ENCODE data around the gene BAIAP2L2. TPM values are rescaled to one million over a fixed set of nuclear protein-coding genes. Genes with fewer than 3 reads are reported as not detected.

The BAIAP2L2 gene
- total and polyA plus RNA-seq, 2 donors (not counting 3 experiments of a cell fraction or from before 2014, with no cell fraction given) = 0.20 to 0.35 TPM

GRCh38 chr22:38051261-38051660 lies 59.2 kb downstream of the BAIAP2L2 start:
- no peak for FAIRE-seq
- ChIA-PET POLR2A (no interaction called here), CTCF (interaction anchor here (0.9 to 3.2 kb wide), 20 partner anchors 17 to 718 kb away, joined by 3 to 76 read pairs (median 7); partner anchors contain the start of gene DMC1)
- Histone ChIP-seq H3K4me1 (ENCODE audit: control insufficient read depth, extremely low read depth, insufficient read depth, low read length) (no peaks in the 10 kb centered on the region), H3K27ac (ENCODE audit: insufficient read depth, low read depth, low read length) (no peak overlapping the region), H3K9ac (replicated peaks; ENCODE audit: extremely low read depth, insufficient read depth, low read length) (no peak overlapping the region), H3K9me3 (replicated peaks; ENCODE audit: control insufficient read depth, insufficient read depth, low read length) (no peaks in the 10 kb centered on the region), H4K20me1 (replicated peaks; ENCODE audit: control insufficient read depth, extremely low read depth, insufficient read depth, low read length) (no peaks in the 10 kb centered on the region), H3K27me3 (ENCODE audit: control insufficient read depth in 2 of 2, insufficient read depth in 2 of 2, low read length in 2 of 2) (peaks cover 0 to 2% of the 10 kb centered on the region in 2 experiments), H3K4me2 (ENCODE audit: insufficient read depth, low read length) (no peak overlapping the region), H3K36me3 (ENCODE audit: control insufficient read depth in 2 of 2, extremely low read depth in 1 of 2, insufficient read depth in 2 of 2, low read length in 2 of 2) (no peaks in the 10 kb centered on the region), H3K4me3 (replicated peaks in 1 of 3; ENCODE audit: insufficient read depth in 1 of 3, low read depth in 1 of 3, low read length in 3 of 3) (no peak overlapping the region), H3K9me1 (replicated peaks; ENCODE audit: control insufficient read depth, extremely low read depth, insufficient read depth, low read length) (no peaks in the 10 kb centered on the region), H3K79me2 (ENCODE audit: control insufficient read depth, insufficient read depth, low read length) (no peaks in the 10 kb centered on the region), H2AFZ (ENCODE audit: low read depth, low read length) (no peak overlapping the region)
- dilution Hi-C loops (cut with MboI; ENCODE audit: extremely low pct_ligation_motif_present, low sequenced_read_pairs) (no loop called here), intact Hi-C loops (cut with micrococcal nuclease) (loop anchor here (5.0 to 10.0 kb wide), 3 partner anchors 254 to 631 kb away; partner anchors contain the start of gene TOMM22)
- no peak for DNase-seq (ENCODE audit: low read depth, low spot score)
- TF ChIP-seq MYC (IDR thresholded peaks at IDR 0.05; ENCODE audit: low read depth, low read length) (no peak), GATA2 (IDR thresholded peaks at IDR 0.05; ENCODE audit: insufficient read depth, insufficient read length, low read depth, low read length) (no peak), FOS (IDR thresholded peaks at IDR 0.05; ENCODE audit: borderline replicate concordance, insufficient read depth, low read length) (no peak), JUN (IDR thresholded peaks at IDR 0.05; ENCODE audit: borderline replicate concordance, insufficient read depth, insufficient read length, low read depth) (no peak), CTCF (IDR thresholded peaks at IDR 0.05; ENCODE audit: extremely low read depth in 1 of 2, insufficient read depth in 1 of 2, low read depth in 1 of 2, low read length in 2 of 2) (no peak)
- no TSS peak for BruUV-seq (replicated peaks)

DNA sequence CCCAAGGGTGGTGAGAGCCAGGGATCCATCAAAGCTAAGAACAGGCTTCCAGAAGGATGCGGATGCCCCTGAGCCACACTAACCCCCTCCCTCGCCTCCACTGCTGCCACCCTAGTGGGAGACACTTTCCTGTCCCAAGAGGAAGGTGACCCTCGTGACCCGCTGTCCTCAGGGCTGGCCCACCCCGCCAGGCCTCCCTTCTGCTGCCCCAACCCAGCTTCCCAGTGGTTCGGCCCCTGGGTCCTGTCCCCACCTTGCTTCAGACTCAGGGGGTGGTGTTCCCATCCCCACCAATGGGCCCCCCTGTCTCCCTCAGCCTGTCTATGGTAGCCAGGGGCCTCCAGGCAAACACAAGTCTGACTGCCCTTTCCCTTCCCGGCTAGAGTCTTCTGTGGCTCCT lies 59.8 kb downstream of the BAIAP2L2 start:
- Histone ChIP-seq H3K9ac (replicated peaks; ENCODE audit: extremely low read depth, insufficient read depth, low read length) (no peak overlapping the region), H3K4me3 (replicated peaks in 1 of 3; ENCODE audit: insufficient read depth in 1 of 3, low read depth in 1 of 3, low read length in 3 of 3) (no peak overlapping the region), H4K20me1 (replicated peaks; ENCODE audit: control insufficient read depth, extremely low read depth, insufficient read depth, low read length) (no peaks in the 10 kb centered on the region), H3K27ac (ENCODE audit: insufficient read depth, low read depth, low read length) (no peak overlapping the region), H3K9me3 (replicated peaks; ENCODE audit: control insufficient read depth, insufficient read depth, low read length) (no peaks in the 10 kb centered on the region), H3K79me2 (ENCODE audit: control insufficient read depth, insufficient read depth, low read length) (no peaks in the 10 kb centered on the region), H3K36me3 (ENCODE audit: control insufficient read depth in 2 of 2, extremely low read depth in 1 of 2, insufficient read depth in 2 of 2, low read length in 2 of 2) (no peaks in the 10 kb centered on the region), H2AFZ (ENCODE audit: low read depth, low read length) (no peak overlapping the region), H3K4me1 (ENCODE audit: control insufficient read depth, extremely low read depth, insufficient read depth, low read length) (no peaks in the 10 kb centered on the region), H3K9me1 (replicated peaks; ENCODE audit: control insufficient read depth, extremely low read depth, insufficient read depth, low read length) (no peaks in the 10 kb centered on the region), H3K27me3 (ENCODE audit: control insufficient read depth in 2 of 2, insufficient read depth in 2 of 2, low read length in 2 of 2) (peaks cover 0 to 2% of the 10 kb centered on the region in 2 experiments), H3K4me2 (ENCODE audit: insufficient read depth, low read length) (no peak overlapping the region)
- intact Hi-C loops (cut with micrococcal nuclease) (loop anchor here (5.0 to 10.0 kb wide), 3 partner anchors 254 to 632 kb away; partner anchors contain the start of gene TOMM22), dilution Hi-C loops (cut with MboI; ENCODE audit: extremely low pct_ligation_motif_present, low sequenced_read_pairs) (no loop called here)
- CTCF ChIA-PET = interaction anchor here (0.5 kb wide), 1 partner anchor 131 kb away, joined by 3 read pairs; no protein-coding TSS in a partner anchor
- TF ChIP-seq POLR2A (IDR thresholded peaks at IDR 0.05; ENCODE audit: low read depth, low read length) = no peak
- TF ChIP-seq JUN (IDR thresholded peaks at IDR 0.05; ENCODE audit: borderline replicate concordance, insufficient read depth, insufficient read length, low read depth) = no peak
- TF ChIP-seq CTCF (IDR thresholded peaks at IDR 0.05; ENCODE audit: extremely low read depth in 1 of 2, insufficient read depth in 1 of 2, low read depth in 1 of 2, low read length in 2 of 2) = no peak
- no peak for TF ChIP-seq MAX (IDR thresholded peaks at IDR 0.05; ENCODE audit: insufficient read depth, insufficient read length)
- no peak for TF ChIP-seq EZH2 (IDR thresholded peaks at IDR 0.05; ENCODE audit: borderline replicate concordance, low read depth, low read length, severe bottlenecking)
- TF ChIP-seq POLR2AphosphoS5 (IDR thresholded peaks at IDR 0.05; ENCODE audit: insufficient read depth, low read depth, low read length) = no peak
- TF ChIP-seq FOS (IDR thresholded peaks at IDR 0.05; ENCODE audit: borderline replicate concordance, insufficient read depth, low read length) = no peak
- POLR2A ChIA-PET = no interaction called here
- no TSS peak for BruUV-seq (replicated peaks)
- FAIRE-seq (no peak), DNase-seq (ENCODE audit: low read depth, low spot score) (no peak)
